Measurements from ENCODE around the gene CHID1.
A peak's percentile ranks its signal among the peaks of the same experiment; 100 is the strongest.

The CHID1 gene

DNA sequence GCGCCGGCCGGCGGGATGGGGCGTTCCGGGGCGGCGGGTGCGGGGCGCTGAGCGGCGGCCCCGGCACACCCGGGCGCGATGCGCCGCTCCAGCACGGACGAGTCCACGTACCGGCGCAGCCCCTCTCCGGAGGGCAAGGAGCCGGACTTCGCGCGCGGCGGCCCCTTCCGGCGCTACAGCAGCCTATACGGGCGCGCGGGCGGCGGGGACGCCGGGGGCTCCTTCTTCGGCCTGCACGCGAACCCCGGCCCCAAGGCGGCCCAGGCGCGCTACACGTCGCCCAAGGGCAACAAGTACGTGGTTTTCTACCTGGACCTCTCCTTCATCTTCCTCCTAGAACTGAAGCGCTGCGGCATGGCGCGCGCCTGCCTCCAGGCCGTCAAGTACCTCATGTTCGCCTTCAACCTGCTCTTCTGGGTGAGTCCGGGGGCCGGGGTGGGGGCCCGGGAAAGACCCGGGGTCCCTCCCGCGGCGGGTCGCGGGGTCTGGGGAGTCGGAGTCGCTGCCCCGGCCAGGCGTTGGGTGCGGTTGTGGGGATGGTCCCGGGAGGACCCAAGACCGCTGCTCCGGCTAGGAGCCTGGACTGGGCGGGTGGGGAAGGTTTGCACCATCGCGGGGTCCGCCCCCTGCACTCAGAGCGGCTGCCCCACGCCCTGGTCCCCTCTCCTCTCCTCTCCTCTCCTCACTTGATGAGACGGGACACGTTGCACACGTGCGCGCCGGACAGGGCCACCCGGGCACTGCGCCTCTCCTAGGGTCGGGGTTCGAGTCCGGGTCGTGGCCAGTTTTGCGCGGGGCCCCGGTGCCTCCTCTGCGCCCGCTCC lies 60.4 kb downstream of the CHID1 start:
- DNase-seq (ENCODE audit: low read depth in 2 of 2): no peak

DNA sequence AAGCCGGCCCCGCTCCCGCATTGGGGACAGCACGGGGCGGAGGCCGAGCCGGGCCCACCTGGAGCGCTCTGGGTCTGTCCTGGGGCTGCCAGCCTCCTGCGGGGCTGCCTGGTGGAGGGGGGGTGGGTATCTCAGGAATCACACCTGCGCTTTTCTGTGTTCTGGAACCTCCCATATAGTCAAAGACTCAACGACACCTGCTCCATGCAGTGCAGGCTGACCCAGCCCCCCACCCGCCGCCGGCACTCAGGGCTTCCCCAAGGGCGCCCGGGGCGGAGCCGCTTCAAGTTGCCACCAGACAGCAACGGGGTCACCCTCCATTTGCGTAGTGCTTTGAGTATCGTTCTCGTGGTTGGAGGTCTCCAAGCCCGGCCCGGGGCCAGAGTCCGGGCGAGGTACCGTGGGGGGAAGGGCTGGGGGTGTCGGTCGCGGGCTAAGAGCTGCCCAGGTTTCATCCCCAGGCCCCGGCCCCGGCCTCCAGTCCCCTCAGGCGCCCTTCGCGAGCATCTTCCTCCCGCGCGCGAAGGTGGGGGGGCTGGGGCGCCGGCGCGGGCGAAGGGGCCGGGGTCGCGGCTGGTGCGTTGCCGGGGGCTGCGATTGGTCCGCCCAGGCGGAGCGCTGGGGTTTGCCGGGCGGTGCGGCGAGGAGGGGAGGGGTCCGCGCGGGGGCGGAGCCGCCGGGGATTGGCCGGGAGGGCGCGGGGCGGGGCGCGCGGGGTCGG lies 61.3 kb downstream of the CHID1 start:
- no peak for DNase-seq (ENCODE audit: low read depth in 2 of 2)

DNA sequence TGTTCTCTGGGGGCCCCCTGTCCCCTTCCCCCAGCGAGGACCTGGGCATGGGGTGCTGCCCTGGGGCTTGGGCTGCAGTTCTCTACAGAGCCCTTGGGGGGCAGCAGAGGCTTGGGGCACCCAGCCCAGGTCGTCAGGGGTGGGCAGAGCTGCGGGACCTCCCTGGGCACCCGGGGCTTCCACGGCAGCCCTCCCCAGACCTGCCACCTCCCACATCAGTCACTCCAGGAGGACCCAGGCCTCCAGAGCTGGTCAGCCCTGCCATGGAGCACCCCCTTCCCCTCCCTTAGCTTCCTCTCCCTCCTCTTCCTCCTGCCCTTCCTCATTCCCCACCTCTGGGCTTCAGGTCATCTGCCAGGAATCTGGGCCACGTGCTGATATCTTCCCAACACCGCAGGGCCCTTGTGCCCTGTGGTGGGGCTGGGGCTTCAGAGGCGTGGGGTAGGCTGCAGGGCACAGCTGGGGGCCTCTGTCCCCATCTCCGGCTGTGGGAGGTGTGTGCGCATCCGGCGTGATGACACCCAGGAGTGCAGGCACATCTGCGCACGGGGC lies 62.2 kb downstream of the CHID1 start:
- no peak for DNase-seq (ENCODE audit: low read depth in 2 of 2)

DNA sequence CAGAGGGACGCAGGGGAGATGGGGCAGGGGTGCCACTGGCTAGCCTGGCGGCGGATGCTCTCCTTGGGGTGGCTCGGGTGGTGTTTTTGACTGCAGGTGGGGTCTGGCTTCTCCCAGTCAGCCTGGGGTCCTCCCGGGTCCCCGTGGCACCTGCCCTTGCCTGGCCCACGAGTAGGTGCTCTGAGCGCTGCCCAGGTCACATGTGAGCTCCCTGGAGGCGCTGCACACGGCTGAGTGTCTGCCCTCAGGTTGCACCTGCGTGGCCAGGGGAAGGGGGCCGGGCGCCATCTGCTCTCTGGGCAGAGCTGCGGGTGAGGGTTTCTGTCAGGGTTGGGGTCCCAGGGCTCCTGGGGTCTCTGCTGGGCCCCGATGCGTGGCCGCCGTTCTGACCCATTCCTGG lies 62.7 kb downstream of the CHID1 start:
- DNase-seq (ENCODE audit: low read depth in 2 of 2): no peak

DNA sequence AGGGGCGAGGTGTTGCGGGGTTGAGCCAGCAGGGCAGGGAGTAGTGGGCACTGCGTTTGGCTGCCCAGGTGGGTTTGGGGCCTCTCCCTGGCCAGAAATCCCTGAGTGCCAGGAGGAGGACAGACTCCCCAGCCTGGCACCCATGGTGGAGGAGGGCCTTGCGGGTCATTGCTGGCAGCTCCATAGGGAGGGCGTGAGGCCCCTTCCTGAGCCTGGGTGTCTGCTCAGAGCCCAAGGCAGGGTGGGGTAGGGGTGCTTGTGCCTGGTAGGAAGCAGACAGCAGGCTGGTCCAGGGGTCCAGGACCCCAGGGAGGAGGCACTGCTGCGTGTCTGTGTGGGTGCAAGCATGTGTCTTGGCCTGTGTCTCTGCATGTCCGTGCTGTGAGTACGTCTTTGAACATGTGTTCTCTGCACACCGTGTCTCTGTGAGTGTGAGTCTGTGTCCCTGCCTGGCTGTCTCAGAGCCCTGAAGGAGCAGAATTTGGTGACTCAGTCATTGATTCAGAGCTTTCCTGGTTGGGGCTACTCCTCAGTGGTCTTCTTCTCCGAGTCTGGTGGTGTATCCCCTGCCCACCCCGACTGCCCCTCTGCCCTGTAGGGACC lies 64.0 kb downstream of the CHID1 start:
- DNase-seq (ENCODE audit: low read depth in 2 of 2): no peak

DNA sequence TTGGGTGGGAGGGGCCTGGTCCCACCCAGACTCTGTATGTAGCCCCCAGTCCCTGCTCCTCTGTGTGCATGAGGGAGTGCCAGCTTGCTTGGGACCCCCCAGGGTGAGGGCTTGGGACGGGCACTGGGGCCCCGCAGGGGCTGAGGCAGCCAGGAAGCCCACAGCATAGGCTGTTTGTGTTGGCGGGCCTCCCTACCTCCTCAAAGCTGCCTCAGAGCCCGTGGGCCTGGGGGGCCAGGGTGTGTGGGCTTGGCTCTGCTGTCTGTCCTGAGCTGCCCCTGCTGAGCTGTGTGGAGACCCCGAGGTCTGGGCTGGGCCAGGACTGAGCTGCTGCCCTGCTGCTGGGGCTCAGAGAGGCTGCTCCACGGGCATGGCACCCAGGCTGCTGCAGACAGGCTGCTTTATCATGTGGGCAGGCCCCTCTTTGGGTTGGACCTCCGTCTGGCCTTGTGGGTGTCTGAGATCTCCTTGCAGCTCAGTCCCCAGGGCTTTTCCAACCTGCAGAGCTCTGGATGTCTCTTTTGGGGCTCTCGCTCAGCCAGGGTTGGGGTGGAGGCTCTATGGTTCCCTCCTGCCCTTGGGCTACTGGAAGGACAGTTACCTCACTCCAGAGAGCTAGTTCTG lies 64.6 kb downstream of the CHID1 start:
- no peak for DNase-seq (ENCODE audit: low read depth in 2 of 2)

DNA sequence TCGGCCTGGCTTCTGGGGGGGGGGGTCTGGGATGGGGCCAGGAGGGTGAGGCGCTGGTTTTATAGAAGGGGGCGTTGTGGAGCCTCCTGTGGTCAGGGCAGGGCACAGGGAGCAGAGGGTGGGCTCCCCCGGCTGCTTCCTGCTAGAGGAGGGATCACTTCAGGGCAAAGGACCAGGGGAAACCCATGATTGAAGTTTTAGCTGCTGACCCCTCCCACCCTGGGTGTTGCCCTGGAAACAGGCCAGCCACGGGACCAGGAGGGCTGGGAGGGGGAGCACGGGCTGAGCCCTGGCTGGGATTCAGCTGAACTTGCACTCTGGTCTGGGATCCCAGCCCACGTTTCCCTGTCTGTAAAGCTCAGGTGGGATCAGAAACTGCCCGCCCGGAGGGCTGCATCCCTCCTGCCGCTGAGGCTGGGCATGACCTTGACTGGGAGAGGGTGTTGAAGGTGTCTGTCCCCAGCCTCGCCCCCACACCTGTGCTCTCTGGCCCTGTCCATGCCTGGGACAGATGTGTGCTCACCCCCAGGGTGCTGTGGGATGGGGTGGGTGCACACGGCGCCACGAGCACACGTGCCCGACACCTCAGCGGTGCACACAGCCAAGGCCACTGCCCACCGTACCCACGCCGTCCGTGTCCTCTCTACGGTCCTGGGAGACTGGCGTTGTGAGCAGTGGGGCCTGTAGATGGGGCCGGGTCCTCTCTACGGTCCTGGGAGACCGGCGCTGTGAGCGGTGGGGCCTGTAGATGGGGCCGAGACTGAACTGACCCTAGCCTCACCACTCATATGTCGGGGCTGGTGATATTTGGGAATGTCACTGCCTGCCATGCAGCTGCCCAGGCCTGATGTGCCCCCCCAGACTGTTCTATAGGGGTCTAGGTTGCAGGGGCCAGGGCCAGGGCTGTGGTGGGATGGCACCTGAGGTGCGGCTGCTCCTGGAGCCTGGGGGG lies 65.6 kb downstream of the CHID1 start:
- DNase-seq (ENCODE audit: low read depth in 2 of 2): peak; percentile 74 to 77

DNA sequence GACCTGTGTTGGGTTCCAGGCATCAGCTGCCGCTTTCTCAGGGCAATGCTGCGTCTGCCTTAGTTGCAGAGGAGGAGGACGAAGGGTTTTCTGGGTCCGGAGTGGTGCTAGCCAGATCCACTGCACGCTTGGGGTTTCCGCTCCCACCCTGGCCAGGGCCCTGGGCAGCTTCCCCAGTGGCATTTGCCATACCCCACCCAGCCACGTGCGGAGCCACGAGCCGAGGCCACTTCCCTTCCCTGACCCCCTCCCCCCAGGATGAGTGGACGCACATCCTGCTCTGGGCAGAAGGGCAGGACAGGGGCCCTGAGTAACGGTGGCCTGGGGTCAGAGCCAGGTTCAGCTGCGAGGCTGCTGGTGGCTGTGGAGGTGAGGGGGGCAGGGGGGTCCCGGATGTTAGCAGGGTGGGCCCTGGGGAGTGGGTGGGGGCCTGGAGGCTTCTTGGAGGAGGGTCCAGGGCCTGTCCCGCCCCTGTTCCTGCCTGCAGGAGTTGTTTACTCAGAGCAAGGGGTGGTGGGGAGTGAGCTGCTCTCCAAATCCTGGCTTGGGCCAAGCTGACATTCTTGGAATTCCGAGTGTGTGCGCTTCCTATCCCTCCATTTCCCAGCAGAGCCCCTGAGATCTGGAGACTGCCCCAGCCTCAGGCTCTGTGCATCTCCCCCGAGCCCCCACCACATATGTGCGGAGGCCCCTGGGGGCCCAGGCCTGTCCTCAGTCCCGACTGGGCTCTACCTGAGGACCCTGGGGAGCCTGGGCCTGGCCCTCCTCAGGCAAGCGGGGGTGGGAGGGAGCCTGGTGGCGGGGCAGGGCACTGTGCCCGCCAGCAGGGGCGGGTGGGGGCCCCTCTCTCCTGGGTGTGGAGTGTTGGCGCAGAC lies 66.6 kb downstream of the CHID1 start:
- peak; percentile 90 for DNase-seq (ENCODE audit: low read depth in 2 of 2)

DNA sequence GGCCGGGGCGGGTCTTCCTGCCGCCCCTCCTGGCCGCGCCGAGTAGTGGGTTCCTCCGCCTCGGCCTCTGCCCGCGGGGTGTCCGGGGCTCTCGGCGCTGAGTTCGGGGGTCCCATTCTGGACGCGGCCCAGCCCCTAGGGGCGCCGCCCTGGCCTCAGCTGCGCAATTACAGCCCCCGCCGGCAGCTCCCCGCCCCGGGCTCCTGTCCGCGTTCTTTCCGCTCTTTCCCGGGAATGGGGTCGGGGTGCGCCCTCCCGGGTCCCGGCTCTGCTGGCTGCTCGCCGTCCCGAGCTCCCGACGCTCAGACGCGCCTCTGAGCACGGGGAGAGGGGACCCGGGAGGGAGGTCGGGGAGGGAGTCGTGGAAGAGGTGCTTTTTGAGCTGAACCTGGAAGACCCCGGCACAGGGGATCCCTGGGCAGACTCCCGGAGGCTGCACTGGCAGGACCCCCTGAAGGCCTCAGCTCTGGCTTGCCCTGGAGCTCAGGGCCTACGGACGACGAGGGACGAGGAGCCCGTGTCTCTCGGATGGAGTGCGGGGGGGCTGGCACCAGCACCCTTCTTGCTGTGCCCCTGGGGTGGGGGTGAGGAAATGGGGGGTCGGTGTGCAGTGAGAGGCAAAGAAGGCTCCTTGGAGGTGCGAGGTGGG lies 67.4 kb downstream of the CHID1 start:
- DNase-seq (ENCODE audit: low read depth in 2 of 2): no peak

DNA sequence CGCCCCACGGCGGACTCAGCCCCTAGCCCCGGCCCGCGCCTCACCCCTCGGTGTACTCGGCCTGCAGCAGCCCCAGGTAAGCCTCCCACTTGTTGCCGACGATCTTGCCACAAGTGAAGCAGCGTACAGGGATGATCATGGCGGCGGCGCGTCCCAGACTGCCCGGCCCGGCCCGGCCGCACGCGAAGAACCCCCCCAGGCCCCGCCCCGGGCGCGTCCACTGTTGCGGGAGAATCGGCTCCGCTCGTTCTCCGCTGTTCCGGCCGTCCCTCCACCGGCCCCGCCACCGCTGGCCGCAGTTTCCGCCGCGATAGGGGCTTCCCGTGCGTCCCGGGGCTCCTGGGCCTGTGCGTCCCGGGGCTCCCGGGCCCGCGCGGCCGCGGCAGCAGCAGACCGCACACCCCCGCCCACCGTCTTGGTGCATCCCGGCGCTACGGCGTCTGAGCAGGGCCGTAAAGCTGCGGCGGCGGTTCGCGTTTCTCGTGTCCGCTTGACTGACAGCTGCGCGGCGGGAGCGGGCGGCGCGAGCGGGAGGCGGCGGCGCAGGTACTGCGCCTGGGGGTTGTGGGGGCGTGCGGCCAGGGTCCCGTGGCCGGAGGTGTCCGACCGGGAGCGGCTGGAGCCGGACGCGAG lies 68.1 kb downstream of the CHID1 start, which contains the start of the genes POLR2L and TSPAN4:
TSS of gene POLR2L (minus strand) at position 160 of the 633 bp plus-strand sequence. CDS start at position 139, 21 bp downstream.
TSS of gene TSPAN4 (plus strand) at position 483 of the 633 bp plus-strand sequence. CDS start 7,453 bp downstream, outside the sequence.
- peak; percentile 70 to 73 for DNase-seq (ENCODE audit: low read depth in 2 of 2)

DNA sequence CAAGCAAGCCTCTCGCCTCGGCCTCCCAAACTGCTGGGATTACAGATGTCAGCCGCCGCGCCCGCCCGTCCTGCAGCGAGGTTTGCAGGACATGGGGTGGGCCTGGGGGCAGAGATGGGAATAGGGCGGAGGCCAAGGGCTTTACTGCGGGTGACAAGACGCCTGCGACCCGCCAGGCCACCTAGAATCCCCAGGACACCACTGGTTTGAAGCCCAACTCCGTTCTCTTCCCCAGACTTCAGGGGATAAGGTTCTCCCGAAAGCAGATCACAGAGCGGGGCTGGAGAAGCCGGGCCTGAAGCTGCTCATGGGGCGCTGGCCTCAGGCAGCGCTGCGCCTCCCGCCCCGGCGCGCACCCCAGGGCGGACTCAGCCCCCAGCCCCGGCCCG lies 68.6 kb downstream of the CHID1 start:
- DNase-seq (ENCODE audit: low read depth in 2 of 2): no peak

DNA sequence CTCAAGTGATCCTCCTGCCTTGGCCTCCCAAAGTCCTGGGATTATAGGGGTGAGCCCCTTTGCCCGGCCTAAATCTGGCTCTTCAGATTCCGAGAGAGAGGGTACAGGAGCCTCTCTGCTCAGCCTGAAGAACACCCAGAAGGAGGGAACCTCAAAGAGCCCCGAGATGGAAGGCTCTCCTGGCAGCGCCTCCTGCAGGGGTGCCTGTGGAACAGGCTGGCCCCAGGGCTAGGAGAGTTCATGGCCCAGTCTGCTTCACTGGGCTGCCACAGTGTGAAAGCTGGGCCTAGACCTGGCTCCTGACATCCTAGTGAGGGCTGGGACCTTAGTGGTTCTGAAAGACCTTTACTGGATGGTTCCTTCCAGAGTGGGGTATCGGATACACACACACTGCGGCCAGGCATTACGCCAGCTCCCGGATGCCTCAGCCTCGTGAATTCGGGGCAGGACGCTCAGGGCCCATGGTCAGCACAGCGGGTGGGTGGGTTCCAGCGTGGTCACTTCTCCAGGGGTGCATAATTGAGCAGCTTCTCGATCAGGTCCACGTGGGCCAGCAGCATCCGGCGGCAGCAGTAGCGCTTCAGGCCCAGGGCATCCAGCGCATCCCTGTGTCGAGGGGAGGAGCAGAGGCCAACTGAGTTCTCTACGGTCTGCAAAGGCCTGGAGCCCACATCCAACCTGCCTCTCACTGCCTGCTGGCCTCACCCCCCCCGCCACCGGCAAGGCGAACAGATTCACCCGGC lies 70.6 kb downstream of the CHID1 start:
- DNase-seq (ENCODE audit: low read depth in 2 of 2): no peak

DNA sequence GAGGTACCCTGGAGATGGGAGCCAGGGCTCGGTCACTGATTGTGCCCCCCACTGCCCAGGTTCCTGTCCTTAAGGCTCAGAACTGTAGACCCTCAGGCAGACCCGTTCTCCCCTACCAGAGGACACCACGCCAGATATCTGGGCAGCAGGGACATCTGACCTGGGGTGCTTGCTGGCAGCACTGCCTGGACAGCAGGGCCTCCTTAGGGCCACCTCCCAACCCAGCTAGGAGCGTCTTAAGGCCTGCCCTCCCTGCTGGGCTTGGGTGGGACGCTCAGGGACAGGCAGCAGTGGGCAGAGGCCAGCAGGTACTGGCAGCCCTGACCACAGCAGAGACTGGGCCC lies 71.4 kb downstream of the CHID1 start:
- no peak for DNase-seq (ENCODE audit: low read depth in 2 of 2)

DNA sequence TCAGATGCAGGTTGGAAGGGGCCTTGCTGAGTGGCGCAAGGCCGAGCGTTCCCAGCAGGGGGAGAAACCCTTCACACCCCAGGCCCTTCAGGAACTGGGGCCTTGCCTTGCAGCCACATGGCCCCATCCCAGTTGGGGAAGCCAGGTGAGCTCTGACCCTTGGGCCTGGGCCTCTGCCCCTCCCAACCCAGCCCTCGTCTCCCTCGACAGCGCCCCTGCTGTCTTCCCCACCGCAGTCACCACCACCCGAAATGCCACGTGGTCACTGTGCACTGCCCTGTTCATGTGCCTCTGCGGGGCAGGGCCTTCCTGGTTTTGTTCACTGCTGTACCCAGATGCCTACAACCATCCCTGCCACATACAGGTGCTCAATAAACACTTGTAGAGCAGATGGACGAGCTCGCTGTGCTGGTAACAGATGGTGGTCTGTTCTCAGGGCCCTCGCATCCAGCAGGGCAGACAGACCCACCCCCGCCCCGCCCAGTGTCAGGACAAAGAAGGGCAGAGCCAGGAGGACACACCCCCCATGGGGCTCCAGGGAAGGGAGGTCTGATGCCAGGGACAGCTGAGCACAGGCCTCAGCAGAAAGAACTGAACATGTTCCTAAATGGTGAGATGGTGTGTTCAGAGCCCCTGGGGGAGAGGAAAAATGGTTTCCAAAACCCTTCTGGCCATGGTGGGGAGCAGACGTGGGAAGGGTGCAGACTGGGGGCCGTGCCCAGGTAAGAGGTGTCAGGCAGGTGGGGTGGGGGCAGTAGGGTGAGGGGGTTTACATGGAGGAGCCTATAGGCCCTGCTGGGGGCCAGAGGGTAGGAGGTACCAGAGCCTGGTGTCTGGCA lies 72.0 kb downstream of the CHID1 start:
- no peak for DNase-seq (ENCODE audit: low read depth in 2 of 2)

DNA sequence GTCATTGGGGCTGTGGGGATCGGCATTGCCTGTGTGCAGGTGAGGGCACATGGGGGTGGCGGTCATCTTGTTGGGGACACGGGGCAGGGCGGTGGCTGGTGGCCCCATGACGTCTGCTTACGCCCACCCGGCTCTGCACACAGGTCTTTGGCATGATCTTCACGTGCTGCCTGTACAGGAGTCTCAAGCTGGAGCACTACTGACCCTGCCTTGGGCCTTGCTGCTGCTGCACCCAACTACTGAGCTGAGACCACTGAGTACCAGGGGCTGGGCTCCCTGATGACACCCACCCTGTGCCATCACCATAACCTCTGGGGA lies 72.7 kb downstream of the CHID1 start:
- no peak for DNase-seq (ENCODE audit: low read depth in 2 of 2)

DNA sequence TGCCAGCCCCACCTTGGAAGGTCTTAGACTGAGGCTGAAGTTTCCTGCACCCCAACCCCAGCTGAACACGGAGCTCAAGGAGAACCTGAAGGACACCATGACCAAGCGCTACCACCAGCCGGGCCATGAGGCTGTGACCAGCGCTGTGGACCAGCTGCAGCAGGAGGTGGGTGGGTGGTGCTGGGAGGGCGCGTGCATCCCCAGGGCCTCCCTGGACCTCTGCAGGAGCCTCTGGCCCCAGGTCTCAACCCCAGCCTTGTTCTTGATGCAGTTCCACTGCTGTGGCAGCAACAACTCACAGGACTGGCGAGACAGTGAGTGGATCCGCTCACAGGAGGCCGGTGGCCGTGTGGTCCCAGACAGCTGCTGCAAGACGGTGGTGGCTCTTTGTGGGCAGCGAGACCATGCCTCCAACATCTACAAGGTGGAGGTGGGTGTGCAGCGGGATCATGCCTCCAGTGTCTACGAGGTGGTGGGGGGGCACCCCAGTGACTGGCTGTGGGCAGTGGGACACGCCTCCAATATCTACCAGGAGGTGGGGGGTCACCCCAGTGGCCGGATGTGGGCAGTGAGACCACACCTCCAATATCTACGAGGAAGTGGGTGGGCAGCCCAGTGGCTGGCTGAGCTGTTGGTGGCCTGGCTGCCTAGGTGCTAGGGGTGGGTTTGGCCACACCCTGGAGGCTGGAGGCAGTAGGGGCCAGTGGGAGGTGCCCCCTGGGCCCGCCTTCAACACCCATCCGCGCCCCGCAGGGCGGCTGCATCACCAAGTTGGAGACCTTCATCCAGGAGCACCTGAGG lies 73.2 kb downstream of the CHID1 start:
- DNase-seq (ENCODE audit: low read depth in 2 of 2): no peak
